Panc1 (cell line): Measurements from ENCODE around the gene CARD8. TPM values are rescaled to one million over a fixed set of nuclear protein-coding genes. Genes with fewer than 3 reads are reported as not detected.

ENCODE experiments used
- ATAC-seq: fragments of 200-7000 bp; cut with Tn5 transposase; 2 replicates; pipeline ENCODE4 v1.9.1; 2020; ENCODE audit warnings: mild to moderate bottlenecking, moderate library complexity
- BruUV-seq: library from RNA; stranded (reverse); fragments of 400-500 nt; replicated peaks from 2 replicates; lab custom pipeline; 2021; lab: Mats Ljungman, UMichigan
- CTCF ChIA-PET: fragments of 300-600 bp; sonication (Branson Sonifier 250); formaldehyde crosslinking; loops from one replicate; lab custom pipeline; 2022; ENCODE audit warnings: antibody characterized with exemption; lab: Charles Lee
- POLR2A ChIA-PET: fragments of 300-600 bp; sonication (Branson Sonifier 250); formaldehyde crosslinking; loops from one replicate; lab custom pipeline; 2022; ENCODE audit warnings: antibody characterized with exemption; lab: Charles Lee
- DNase-seq: peaks from one replicate; pipeline ENCODE4 v3.0.0-alpha.2; 2010; ENCODE audit warnings: low read depth, low spot score
- H3K27ac ChIP-seq: 2 replicates; pipeline ENCODE4 v1.5.1; 2011; ENCODE audit warnings: mild to moderate bottlenecking, low read length, inconsistent platforms
- H3K27me3 ChIP-seq: fragments of 200-500 bp; sonication (Bioruptor generic); 2 replicates; pipeline ENCODE4 v1.6.0; 2014; ENCODE audit warnings: low read length, inconsistent platforms; ENCODE audit not compliant: control insufficient read depth, insufficient read depth
- H3K36me3 ChIP-seq: fragments of 200-500 bp; sonication (Bioruptor generic); 2 replicates; pipeline ENCODE4 v1.5.1; 2014; ENCODE audit warnings: inconsistent platforms, mild to moderate bottlenecking, low read length, moderate library complexity; ENCODE audit not compliant: control insufficient read depth, insufficient read depth
- H3K4me1 ChIP-seq: 2 replicates; pipeline ENCODE4 v1.5.1; 2011; ENCODE audit warnings: inconsistent platforms, mild to moderate bottlenecking, low read length, moderate library complexity; ENCODE audit not compliant: control insufficient read depth, insufficient read depth
- H3K4me3 ChIP-seq, 2 experiments: 2 replicates each; pipeline ENCODE4 v1.5.1; 2011 to 2012; ENCODE audit warnings: low read depth in 2 of 2, low read length in 2 of 2, mild to moderate bottlenecking in 2 of 2, inconsistent platforms in 1 of 2, moderate library complexity in 1 of 2
- H3K9me3 ChIP-seq: fragments of 200-500 bp; sonication (Bioruptor generic); 2 replicates; pipeline ENCODE4 v1.5.1; 2014; ENCODE audit warnings: low read depth, mild to moderate bottlenecking, inconsistent platforms, low read length, moderate library complexity; ENCODE audit not compliant: control insufficient read depth, insufficient read depth
- CTCF ChIP-seq: fragments of 450-650 bp; IDR thresholded peaks from 2 replicates; pipeline ENCODE4 v1.5.1; 2017; ENCODE audit warnings: mild to moderate bottlenecking
- POLR2AphosphoS5 ChIP-seq: IDR thresholded peaks from 2 replicates; pipeline ENCODE4 v1.6.1; 2012; ENCODE audit warnings: mild to moderate bottlenecking, low read depth, low read length, moderate library complexity
- SIN3A ChIP-seq: IDR thresholded peaks from 2 replicates; pipeline ENCODE4 v1.6.1; 2012; ENCODE audit warnings: low read depth, mild to moderate bottlenecking, low read length, moderate library complexity, borderline replicate concordance; ENCODE audit not compliant: insufficient read depth
- TCF7L2 ChIP-seq: IDR thresholded peaks from 2 replicates; pipeline ENCODE4 v1.6.1; 2011; ENCODE audit warnings: mild to moderate bottlenecking, low read depth, low read length, inconsistent platforms
- in situ Hi-C: cut with HindIII; loops from 2 replicates; pipeline ENCODE4 v1.10.0; 2016; ENCODE audit warnings: low sequenced_read_pairs, low pct_unique_long_range_greater_than_20kb
- intact Hi-C: fragments of 100-400 bp; cut with micrococcal nuclease; formaldehyde crosslinking; loops from one replicate; pipeline ENCODE4 v1.10.0; 2022; ENCODE audit not compliant: unreplicated experiment
- total RNA-seq: library from RNA; stranded (reverse); gene quantifications from one replicate; pipeline ENCODE4 v1.2.1, GENCODE V29; 2021; ENCODE audit not compliant: unreplicated experiment
- TF ChIP-seq, protein P1 (sequence below), 2 experiments: IDR thresholded peaks; 2 replicates each; pipeline ENCODE4 v1.6.1; 2011 to 2012; ENCODE audit warnings: low read depth in 2 of 2, control low read depth in 1 of 2, low read length in 1 of 2, mild to moderate bottlenecking in 1 of 2, moderate library complexity in 1 of 2; ENCODE audit not compliant: insufficient read depth in 1 of 2

The CARD8 gene
- total RNA-seq, 1 experiment from 2014 or later = 19.9 TPM

DNA sequence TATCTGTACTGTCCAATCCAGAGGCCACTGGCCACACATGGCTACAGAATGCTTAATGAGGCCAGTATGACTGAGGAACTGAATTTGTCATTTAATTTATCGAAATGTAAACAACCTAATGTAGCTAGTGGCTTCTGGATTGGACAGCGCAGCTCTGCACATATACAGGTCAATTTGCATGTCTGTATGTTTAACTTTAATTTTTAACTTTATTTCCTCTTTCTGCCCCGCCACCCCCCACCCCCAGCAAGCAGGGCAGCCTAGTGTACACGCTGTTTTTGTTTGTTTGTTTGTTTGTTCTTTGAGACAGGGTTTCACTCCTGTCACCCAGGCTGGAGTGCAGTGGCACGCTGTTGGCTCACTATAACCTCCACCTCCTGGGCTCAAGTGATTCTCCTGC, 69.7 kb downstream of the CARD8 start:
- ATAC-seq = no peak
- Histone ChIP-seq H3K36me3 (no peaks in the 10 kb centered on the region), H3K27me3 (no peaks in the 10 kb centered on the region), H3K9me3 (no peaks in the 10 kb centered on the region; the same call in 1 of the 2 replicates), H3K4me1 (0 out of 2 replicates have a peak, but pooled peaks cover 2% of the 10 kb centered on the region), H3K4me3 (no peak overlapping the region), H3K27ac (no peak overlapping the region)
- ChIA-PET CTCF (no interaction called here), POLR2A (no interaction called here)
- TF ChIP-seq, protein P1, sequence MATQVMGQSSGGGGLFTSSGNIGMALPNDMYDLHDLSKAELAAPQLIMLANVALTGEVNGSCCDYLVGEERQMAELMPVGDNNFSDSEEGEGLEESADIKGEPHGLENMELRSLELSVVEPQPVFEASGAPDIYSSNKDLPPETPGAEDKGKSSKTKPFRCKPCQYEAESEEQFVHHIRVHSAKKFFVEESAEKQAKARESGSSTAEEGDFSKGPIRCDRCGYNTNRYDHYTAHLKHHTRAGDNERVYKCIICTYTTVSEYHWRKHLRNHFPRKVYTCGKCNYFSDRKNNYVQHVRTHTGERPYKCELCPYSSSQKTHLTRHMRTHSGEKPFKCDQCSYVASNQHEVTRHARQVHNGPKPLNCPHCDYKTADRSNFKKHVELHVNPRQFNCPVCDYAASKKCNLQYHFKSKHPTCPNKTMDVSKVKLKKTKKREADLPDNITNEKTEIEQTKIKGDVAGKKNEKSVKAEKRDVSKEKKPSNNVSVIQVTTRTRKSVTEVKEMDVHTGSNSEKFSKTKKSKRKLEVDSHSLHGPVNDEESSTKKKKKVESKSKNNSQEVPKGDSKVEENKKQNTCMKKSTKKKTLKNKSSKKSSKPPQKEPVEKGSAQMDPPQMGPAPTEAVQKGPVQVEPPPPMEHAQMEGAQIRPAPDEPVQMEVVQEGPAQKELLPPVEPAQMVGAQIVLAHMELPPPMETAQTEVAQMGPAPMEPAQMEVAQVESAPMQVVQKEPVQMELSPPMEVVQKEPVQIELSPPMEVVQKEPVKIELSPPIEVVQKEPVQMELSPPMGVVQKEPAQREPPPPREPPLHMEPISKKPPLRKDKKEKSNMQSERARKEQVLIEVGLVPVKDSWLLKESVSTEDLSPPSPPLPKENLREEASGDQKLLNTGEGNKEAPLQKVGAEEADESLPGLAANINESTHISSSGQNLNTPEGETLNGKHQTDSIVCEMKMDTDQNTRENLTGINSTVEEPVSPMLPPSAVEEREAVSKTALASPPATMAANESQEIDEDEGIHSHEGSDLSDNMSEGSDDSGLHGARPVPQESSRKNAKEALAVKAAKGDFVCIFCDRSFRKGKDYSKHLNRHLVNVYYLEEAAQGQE (IDR thresholded peaks at IDR 0.05; ENCODE audit: insufficient read depth in 1 of 2, low read depth in 2 of 2, low read length in 1 of 2) = no peak
- TF ChIP-seq POLR2AphosphoS5 = no peak
- no peak for TF ChIP-seq CTCF
- no peak for TF ChIP-seq SIN3A
- TF ChIP-seq TCF7L2 = no peak
- in situ Hi-C loops (no loop called here), intact Hi-C loops (no loop called here)
- no peak for DNase-seq
- BruUV-seq = no TSS peak

DNA sequence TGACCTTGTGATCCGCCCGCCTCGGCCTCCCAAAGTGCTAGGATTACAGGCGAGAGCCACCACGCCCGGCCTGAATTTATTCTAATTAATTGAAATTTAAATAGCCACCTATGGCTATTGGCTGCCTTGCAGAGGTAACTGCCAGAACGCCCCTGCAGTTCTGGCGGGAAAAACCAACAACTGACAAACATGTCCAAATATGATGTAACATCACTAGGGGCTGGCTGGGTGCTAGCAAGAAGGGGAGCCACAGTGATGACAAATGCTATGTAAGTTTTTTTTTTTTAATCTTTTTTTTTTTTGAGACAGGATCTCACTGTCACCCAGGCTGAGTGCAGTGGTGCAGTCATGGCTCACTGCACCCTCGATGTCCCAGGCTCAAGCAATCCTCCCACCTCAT, 72.4 kb downstream of the CARD8 start:
- CTCF ChIA-PET = no interaction called here
- ATAC-seq = no peak
- Histone ChIP-seq H3K27ac (no peak overlapping the region), H3K27me3 (no peaks in the 10 kb centered on the region), H3K4me1 (0 out of 2 replicates have a peak, but pooled peaks cover 2% of the 10 kb centered on the region), H3K4me3 (no peak overlapping the region), H3K36me3 (no peaks in the 10 kb centered on the region), H3K9me3 (no peaks in the 10 kb centered on the region; the same call in 1 of the 2 replicates)
- intact Hi-C loops = no loop called here
- no peak for DNase-seq
- TF ChIP-seq TCF7L2 (no peak), CTCF (no peak), SIN3A (no peak), POLR2AphosphoS5 (no peak)
- TF ChIP-seq, protein P1 (IDR thresholded peaks at IDR 0.05; ENCODE audit: insufficient read depth in 1 of 2, low read depth in 2 of 2, low read length in 1 of 2) = no peak
- in situ Hi-C loops = no loop called here
- TSS peak; percentile 57 for BruUV-seq
- POLR2A ChIA-PET = interaction anchor here (0.7 kb wide), 1 partner anchor 8 kb away, joined by 3 read pairs; no protein-coding TSS in a partner anchor
